ENCODE data around the gene CADPS2.

CADPS2 gene

GRCh38 chr7:122306320-122307227 is 579.7 kb downstream of the CADPS2 start:
- H3K27ac ChIP-seq, result no peak overlapping the region
- TF ChIP-seq, protein P1, sequence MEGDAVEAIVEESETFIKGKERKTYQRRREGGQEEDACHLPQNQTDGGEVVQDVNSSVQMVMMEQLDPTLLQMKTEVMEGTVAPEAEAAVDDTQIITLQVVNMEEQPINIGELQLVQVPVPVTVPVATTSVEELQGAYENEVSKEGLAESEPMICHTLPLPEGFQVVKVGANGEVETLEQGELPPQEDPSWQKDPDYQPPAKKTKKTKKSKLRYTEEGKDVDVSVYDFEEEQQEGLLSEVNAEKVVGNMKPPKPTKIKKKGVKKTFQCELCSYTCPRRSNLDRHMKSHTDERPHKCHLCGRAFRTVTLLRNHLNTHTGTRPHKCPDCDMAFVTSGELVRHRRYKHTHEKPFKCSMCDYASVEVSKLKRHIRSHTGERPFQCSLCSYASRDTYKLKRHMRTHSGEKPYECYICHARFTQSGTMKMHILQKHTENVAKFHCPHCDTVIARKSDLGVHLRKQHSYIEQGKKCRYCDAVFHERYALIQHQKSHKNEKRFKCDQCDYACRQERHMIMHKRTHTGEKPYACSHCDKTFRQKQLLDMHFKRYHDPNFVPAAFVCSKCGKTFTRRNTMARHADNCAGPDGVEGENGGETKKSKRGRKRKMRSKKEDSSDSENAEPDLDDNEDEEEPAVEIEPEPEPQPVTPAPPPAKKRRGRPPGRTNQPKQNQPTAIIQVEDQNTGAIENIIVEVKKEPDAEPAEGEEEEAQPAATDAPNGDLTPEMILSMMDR (conservative IDR thresholded peaks at IDR 0.05), result no peak

- H3K27ac ChIP-seq, result no peak overlapping the region
- TF ChIP-seq, protein P1 (conservative IDR thresholded peaks at IDR 0.05), result no peak
Observed at GRCh38 chr7:122305475-122306319, 580.6 kb downstream of the CADPS2 start.

DNA sequence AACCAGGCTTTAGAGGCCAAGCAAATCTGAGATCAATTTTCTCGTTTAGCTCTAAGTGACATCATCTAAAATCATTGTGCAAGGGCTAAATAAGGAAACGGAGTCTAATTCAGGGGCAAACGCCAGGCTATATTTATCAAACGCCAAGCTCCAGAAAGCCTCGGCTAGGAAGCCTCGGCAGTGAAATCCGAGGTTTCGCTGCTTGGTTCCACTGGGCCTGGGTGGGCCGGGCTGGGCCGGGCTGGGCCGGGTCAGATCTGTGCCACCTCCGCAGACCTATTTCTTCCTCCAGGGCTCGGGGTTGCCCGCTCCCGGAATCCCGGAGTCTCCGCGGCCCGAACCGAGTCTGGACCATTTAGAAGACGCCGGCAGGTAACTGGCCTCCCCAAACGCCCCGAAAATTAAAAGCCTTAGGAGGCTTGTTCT is 581.3 kb downstream of the CADPS2 start:
- H3K27ac ChIP-seq, result no peak overlapping the region
- TF ChIP-seq, protein P1 (conservative IDR thresholded peaks at IDR 0.05), result no peak

GRCh38 chr7:122304319-122304975 is 581.8 kb downstream of the CADPS2 start, which contains the start of gene FEZF1:
TSS of gene FEZF1 (minus strand) at chr7:122304750. CDS start at chr7:122304437, 313 bp downstream.
- no peak within 1 kb of the TSS for H3K27ac ChIP-seq
- TF ChIP-seq, protein P1 (conservative IDR thresholded peaks at IDR 0.05), result no peak

- TF ChIP-seq, protein P1 (conservative IDR thresholded peaks at IDR 0.05), result no peak
- H3K27ac ChIP-seq, result no peak overlapping the region
Observed at GRCh38 chr7:122303531-122304318, 582.5 kb downstream of the CADPS2 start.

DNA sequence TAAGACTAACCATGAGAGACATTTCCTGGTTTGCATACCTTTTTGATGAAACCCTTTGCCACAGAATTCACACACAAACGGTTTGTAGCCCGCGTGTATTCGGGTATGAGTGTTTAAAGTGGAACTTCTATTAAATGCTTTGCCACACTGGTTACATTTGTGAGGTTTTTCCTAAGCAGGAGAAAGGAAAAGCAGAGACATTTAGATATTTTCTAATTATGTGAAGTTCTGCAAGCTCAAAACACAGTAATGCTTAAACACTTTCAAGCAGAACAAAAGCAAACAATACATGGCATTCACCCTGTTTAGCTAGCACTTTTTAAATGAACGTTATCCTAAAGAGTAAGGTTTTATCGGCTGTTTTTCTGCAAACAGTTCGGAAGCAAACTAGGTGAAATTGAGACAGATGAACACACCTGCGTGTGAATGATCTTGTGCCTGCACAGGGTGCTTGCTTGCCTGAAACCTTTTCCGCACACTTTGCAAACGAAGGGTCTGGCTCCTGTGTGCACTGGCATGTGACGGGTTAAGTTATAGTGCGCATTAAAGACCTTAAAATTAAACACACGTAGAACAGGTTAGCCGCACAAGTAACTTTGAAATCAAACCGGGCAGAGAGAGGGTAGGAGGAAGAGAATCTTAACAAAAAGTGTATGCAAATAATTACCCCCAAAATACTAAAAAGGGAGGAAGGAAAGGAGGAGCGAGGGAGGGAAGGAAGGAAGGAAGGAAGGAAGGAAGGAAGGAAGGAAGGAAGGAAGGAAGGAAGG is 583.3 kb downstream of the CADPS2 start:
- TF ChIP-seq, protein P1 (conservative IDR thresholded peaks at IDR 0.05), result no peak
- no peak overlapping the region for H3K27ac ChIP-seq
